Measurements from ENCODE around the gene SYDE2.

DNA sequence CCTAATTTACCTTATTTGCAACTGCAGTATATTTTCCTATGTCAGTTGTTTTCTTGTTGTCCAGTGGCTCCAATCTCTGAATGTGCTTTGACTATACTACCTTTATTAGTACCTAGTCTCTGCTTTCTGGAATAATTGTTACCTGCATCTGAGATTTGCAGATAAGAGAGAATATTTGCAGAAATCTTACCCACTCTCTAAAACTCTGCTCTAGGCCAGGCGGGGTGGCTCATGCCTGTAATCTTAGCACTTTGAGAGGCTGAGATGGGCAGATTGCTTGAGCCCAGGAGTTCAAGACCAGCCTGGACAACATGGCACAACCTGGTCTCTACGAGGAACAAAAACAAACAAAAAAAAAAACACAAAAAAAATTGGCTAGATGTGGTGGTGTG is 2.0 kb upstream of the SYDE2 start:
- TF ChIP-seq EP300 (IDR thresholded peaks at IDR 0.05) = no peak
- TF ChIP-seq POLR2A (IDR thresholded peaks at IDR 0.05) = no peak
- TF ChIP-seq, protein P1, sequence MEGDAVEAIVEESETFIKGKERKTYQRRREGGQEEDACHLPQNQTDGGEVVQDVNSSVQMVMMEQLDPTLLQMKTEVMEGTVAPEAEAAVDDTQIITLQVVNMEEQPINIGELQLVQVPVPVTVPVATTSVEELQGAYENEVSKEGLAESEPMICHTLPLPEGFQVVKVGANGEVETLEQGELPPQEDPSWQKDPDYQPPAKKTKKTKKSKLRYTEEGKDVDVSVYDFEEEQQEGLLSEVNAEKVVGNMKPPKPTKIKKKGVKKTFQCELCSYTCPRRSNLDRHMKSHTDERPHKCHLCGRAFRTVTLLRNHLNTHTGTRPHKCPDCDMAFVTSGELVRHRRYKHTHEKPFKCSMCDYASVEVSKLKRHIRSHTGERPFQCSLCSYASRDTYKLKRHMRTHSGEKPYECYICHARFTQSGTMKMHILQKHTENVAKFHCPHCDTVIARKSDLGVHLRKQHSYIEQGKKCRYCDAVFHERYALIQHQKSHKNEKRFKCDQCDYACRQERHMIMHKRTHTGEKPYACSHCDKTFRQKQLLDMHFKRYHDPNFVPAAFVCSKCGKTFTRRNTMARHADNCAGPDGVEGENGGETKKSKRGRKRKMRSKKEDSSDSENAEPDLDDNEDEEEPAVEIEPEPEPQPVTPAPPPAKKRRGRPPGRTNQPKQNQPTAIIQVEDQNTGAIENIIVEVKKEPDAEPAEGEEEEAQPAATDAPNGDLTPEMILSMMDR (IDR thresholded peaks at IDR 0.05) = no peak

Measured in stomach (tissue), 4 donors.